ENCODE data around the gene DBN1.
"Not testable (repeated sequence)": the region's sequence is repeated elsewhere in the genome, so short reads cannot be mapped to it uniquely, and the experiment has no call there.

The DBN1 gene

DNA sequence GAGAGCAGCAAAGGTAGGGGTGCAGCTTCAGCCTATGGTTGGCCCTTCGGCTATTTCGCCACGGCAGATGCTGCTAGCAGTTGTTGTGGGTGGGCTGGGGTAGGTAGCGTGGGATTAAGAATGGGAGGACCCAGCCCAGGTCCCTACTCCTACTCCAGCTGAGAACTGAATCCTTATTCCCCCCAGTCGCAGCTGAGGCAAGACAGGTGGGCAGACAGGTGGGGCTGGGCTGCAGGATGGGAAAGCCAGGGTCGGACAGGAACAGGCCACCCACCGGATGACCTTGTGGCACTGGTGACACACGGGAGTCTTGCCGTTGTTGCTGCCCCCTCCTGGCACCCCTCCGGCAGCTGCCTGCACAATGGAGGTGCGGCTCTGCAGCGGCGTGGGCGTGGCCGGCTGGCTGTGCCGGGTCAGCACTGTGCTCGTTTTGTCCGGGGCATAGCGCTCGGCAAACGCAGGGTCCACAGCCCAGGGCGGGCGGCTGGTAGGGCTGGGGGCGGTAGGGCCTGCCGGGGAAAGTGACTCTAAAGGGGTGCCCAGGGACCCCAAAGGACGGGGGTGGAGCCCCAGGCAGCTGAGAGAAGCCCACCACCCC, 15.8 kb upstream of the DBN1 start:
- H3K9me3 Mint-ChIP-seq: no peaks in the 10 kb centered on the region
- no peak for DNase-seq
- no peaks in the 10 kb centered on the region for H3K27me3 Mint-ChIP-seq
- H3K36me3 Mint-ChIP-seq (ENCODE audit: low read depth): peaks cover 45% of the 10 kb centered on the region
- H3K27ac Mint-ChIP-seq: no peak overlapping the region
- peaks cover 16% of the 10 kb centered on the region for H3K4me1 Mint-ChIP-seq (ENCODE audit: low read depth)
- no peak overlapping the region for H3K4me3 Mint-ChIP-seq

- H3K36me3 Mint-ChIP-seq (ENCODE audit: low read depth): peaks cover 49% of the 10 kb centered on the region
- no peaks in the 10 kb centered on the region for H3K27me3 Mint-ChIP-seq
These were observed 14.5 kb upstream of the DBN1 start for GRCh38 chr5:177487975-177488374.

GRCh38 chr5:177487144-177487543, 13.7 kb upstream of the DBN1 start:
- H3K27me3 Mint-ChIP-seq: no peaks in the 10 kb centered on the region
- no peaks in the 10 kb centered on the region for H3K9me3 Mint-ChIP-seq
- peaks cover 44% of the 10 kb centered on the region for H3K36me3 Mint-ChIP-seq (ENCODE audit: low read depth)
- no peak overlapping the region for H3K27ac Mint-ChIP-seq
- H3K4me3 Mint-ChIP-seq: no peak overlapping the region
- no peaks in the 10 kb centered on the region for H3K4me1 Mint-ChIP-seq (ENCODE audit: low read depth)
- no peak for DNase-seq

More at GRCh38 chr5:177487975-177488374, 14.5 kb upstream of the DBN1 start:
- Mint-ChIP-seq H3K9me3 (no peaks in the 10 kb centered on the region), H3K4me1 (ENCODE audit: low read depth) (peaks cover 3% of the 10 kb centered on the region), H3K4me3 (no peak overlapping the region), H3K27ac (no peak overlapping the region)
- no peak for DNase-seq

DNA sequence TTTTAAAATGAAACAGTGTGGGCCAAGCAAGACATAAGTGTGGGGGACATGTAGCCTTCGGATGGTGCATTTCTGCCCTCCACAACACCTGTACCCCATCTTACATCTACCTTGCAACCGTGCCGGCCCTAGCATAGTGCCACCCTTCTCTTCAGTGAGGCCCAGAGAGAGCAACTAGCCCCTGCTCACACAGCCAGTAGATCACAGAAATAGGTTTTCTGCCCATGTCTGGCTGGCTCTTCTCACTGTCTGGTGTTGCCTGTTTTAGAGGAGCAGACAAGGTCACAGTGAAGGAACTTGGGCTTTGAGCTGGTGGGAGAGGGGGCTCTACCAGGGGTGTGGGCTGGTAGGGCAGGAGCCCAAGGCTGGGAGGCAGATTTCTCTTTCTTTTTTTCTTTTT, 12.8 kb upstream of the DBN1 start:
- H3K4me1 Mint-ChIP-seq (ENCODE audit: low read depth): no peaks in the 10 kb centered on the region
- H3K36me3 Mint-ChIP-seq (ENCODE audit: low read depth): peaks cover 41% of the 10 kb centered on the region
- no peaks in the 10 kb centered on the region for H3K27me3 Mint-ChIP-seq
- no peak overlapping the region for H3K4me3 Mint-ChIP-seq
- DNase-seq: no peak
- H3K27ac Mint-ChIP-seq: no peak overlapping the region
- H3K9me3 Mint-ChIP-seq: no peaks in the 10 kb centered on the region

GRCh38 chr5:177485753-177486152, 12.3 kb upstream of the DBN1 start:
- H3K27ac Mint-ChIP-seq; H3K4me3 Mint-ChIP-seq; DNase-seq; H3K9me3 Mint-ChIP-seq; H3K4me1 Mint-ChIP-seq (ENCODE audit: low read depth); H3K27me3 Mint-ChIP-seq: not testable (repeated sequence)
- peaks cover 38% of the 10 kb centered on the region for H3K36me3 Mint-ChIP-seq (ENCODE audit: low read depth)

- H3K36me3 Mint-ChIP-seq (ENCODE audit: low read depth): peaks cover 33% of the 10 kb centered on the region
- no peak for DNase-seq
- H3K4me3 Mint-ChIP-seq: no peak overlapping the region
- H3K27me3 Mint-ChIP-seq: no peaks in the 10 kb centered on the region
- H3K27ac Mint-ChIP-seq: no peak overlapping the region
- no peaks in the 10 kb centered on the region for H3K9me3 Mint-ChIP-seq
- peaks cover 2% of the 10 kb centered on the region for H3K4me1 Mint-ChIP-seq (ENCODE audit: low read depth)
These were observed 11.6 kb upstream of the DBN1 start for GRCh38 chr5:177484902-177485549.

DNA sequence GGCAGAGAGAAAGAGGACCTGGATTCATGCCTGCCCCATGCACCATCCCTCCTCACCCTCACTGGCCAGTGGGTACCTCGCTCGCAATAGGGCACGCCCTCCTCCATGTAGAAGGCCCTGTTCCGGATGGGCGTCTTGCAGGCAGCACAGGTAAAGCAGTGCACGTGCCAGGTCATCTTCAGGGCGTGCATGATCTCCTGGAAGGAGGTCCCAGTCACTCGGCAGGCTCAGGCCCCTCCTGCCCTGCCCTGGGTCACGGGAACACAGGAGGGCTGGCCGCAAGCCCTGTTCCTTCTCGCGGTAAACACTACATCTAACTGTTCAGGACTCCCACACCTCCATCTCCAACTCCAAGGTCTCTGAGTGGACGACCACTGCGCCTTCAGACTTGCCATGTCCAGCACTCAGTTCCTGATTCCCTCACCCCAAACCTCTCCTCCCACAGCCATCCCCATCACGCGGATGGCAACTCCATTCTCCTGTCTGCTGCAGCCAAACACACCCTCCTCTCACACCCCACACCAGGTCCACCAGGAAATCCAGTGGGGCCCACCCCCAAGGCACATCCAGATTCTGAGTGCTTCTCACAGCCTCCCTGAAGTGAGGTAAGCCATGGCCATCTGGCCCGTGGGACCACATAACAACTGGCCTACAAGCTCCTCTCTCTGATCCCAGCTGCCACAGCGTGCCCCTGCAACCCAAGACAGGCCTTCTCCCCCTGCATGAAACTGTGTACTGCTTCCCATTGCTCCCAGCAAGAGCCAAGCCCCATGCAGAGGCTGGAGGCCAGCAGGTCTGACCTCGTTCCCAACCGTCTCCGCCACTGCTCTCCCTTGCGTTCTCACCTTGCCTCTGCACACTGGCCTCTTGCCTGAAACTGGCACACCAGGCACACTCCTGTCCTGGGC, 10.8 kb upstream of the DBN1 start:
- Mint-ChIP-seq H3K4me1 (ENCODE audit: low read depth) (peaks cover 9% of the 10 kb centered on the region), H3K4me3 (no peak overlapping the region), H3K9me3 (no peaks in the 10 kb centered on the region), H3K27ac (peak overlapping the region; percentile 7), H3K27me3 (no peaks in the 10 kb centered on the region), H3K36me3 (ENCODE audit: low read depth) (peaks cover 29% of the 10 kb centered on the region)
- DNase-seq: no peak

GRCh38 chr5:177483042-177483441, 9.6 kb upstream of the DBN1 start:
- no peak overlapping the region for H3K27ac Mint-ChIP-seq
- no peaks in the 10 kb centered on the region for H3K9me3 Mint-ChIP-seq
- H3K4me3 Mint-ChIP-seq: no peak overlapping the region
- H3K36me3 Mint-ChIP-seq (ENCODE audit: low read depth): peaks cover 22% of the 10 kb centered on the region
- DNase-seq: no peak
- peaks cover 20% of the 10 kb centered on the region for H3K4me1 Mint-ChIP-seq (ENCODE audit: low read depth)
- H3K27me3 Mint-ChIP-seq: no peaks in the 10 kb centered on the region

- no peaks in the 10 kb centered on the region for H3K9me3 Mint-ChIP-seq
- H3K27me3 Mint-ChIP-seq: no peaks in the 10 kb centered on the region
- H3K36me3 Mint-ChIP-seq (ENCODE audit: low read depth): peaks cover 18% of the 10 kb centered on the region
- H3K4me1 Mint-ChIP-seq (ENCODE audit: low read depth): peaks cover 26% of the 10 kb centered on the region
- no peak for DNase-seq
- no peak overlapping the region for H3K27ac Mint-ChIP-seq
- H3K4me3 Mint-ChIP-seq: no peak overlapping the region
These were observed 8.9 kb upstream of the DBN1 start for GRCh38 chr5:177482359-177482795.

DNA sequence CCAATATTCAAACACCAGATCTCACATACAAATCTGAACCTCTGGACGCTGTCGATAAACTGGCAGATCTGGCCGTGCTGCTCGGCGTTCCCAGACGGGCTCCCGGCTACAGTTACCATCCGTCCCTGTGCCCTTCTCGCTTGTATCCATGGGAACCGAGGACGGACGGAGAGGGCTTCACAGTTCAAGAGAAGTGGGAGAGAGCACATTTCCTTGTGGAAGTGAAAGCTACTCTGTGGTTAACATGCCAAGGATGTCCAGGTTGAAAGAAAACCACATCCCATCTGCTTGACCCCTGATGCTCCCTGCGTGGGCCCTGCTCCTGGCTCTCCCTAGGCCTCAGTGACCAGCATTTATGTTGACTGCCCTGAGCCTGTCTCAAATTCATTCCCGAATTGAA, 6.3 kb upstream of the DBN1 start:
- Mint-ChIP-seq H3K4me3 (no peak overlapping the region), H3K9me3 (no peaks in the 10 kb centered on the region), H3K4me1 (ENCODE audit: low read depth) (peaks cover 46% of the 10 kb centered on the region), H3K36me3 (ENCODE audit: low read depth) (peaks cover 14% of the 10 kb centered on the region), H3K27ac (peak overlapping the region; percentile 96), H3K27me3 (no peaks in the 10 kb centered on the region)
- DNase-seq: no peak

- Mint-ChIP-seq H3K4me3 (peak overlapping the region; percentile 26), H3K4me1 (ENCODE audit: low read depth) (peaks cover 52% of the 10 kb centered on the region), H3K27me3 (peaks cover 3% of the 10 kb centered on the region), H3K9me3 (no peaks in the 10 kb centered on the region), H3K36me3 (ENCODE audit: low read depth) (peaks cover 9% of the 10 kb centered on the region), H3K27ac (peak overlapping the region; percentile 96)
- DNase-seq: peak; percentile 63
These were observed 5.5 kb upstream of the DBN1 start for GRCh38 chr5:177478711-177479646.

DNA sequence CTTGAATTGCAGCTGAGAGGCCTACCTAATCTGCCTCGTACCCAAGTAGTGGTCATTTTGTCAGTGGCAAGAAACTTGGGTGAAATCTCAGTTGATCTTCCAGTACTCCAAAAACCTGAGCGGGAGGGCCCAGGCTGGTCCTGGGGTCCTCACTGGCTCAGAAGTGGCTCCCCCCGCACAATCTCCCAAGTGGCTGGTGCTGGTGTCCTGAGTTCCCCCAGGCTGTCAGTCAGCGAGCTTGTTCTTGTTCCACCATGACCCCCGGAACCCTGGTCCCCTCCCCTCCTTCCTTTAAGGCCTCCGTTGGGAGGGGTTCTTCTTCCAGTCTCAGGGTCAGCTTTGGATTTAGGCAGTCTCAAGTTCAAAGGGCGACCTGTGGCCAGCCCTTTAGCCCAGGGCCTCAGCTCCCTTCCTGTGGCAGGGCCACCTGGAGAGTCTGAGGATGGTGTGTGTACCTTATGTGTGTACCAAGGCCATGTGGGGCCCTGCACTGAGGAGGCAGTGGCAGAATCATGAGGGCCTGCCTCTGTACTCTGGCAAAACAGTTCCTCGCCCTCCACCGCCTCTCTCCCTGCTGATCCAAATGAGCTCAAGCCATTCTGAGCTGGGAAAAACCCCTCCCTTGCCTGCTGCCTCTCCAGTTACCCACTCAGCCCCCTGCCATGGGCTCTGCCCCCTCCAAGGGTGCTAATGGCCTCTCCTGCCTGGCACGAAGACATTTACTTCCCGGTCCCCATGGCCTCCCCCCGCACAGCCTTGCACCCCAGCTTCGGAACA, 4.5 kb upstream of the DBN1 start:
- H3K27ac Mint-ChIP-seq: peak overlapping the region; percentile 96
- H3K36me3 Mint-ChIP-seq (ENCODE audit: low read depth): peaks cover 4% of the 10 kb centered on the region
- H3K9me3 Mint-ChIP-seq: no peaks in the 10 kb centered on the region
- H3K4me1 Mint-ChIP-seq (ENCODE audit: low read depth): peaks cover 54% of the 10 kb centered on the region
- H3K27me3 Mint-ChIP-seq: peaks cover 5% of the 10 kb centered on the region
- no peak overlapping the region for H3K4me3 Mint-ChIP-seq
- no peak for DNase-seq

DNA sequence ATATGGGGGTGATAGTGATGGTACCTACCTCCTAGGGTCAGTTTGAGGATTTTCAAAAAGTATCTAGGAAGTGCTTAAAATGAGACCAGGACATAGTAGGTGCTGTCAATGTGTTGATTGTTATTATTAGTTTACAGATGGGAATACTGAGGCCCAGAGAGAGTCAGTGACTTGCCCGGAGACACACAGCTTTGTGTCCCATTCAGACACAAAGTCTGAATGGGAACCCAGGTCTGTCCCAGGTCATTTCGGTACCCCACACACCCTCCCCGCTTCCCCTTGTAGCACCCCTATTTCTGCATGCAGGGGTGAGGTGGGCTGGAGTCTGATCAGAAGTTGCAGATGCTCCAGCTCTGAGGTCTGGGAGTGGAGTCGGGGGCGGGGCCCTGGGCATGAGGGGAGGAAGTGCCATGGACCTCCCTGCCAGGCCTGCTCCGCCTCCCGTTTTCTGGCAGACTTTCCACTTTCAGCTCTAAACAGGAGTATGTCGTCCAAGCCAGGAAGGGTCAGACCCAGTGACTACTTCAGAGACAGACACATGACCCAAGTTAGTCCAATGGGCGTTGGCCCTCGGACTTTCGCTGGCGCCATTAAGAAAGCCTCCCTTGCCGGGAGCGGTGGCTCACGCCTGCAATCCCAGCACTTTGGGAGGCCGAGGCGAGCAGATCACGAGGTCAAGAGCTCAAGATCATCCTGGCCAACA, 3.2 kb upstream of the DBN1 start:
- Mint-ChIP-seq H3K27me3 (peaks cover 5% of the 10 kb centered on the region), H3K4me3 (no peak overlapping the region), H3K9me3 (no peaks in the 10 kb centered on the region), H3K4me1 (ENCODE audit: low read depth) (peaks cover 59% of the 10 kb centered on the region), H3K36me3 (ENCODE audit: low read depth) (peaks cover 8% of the 10 kb centered on the region), H3K27ac (peak overlapping the region; percentile 57)
- DNase-seq: no peak
